ENCODE measurements around the gene GOLGB1.
A peak's percentile ranks its signal among the peaks of the same experiment; 100 is the strongest.
"Not testable (repeated sequence)": the region's sequence is repeated elsewhere in the genome, so short reads cannot be mapped to it uniquely, and the experiment has no call there.

GOLGB1 gene, protein sequence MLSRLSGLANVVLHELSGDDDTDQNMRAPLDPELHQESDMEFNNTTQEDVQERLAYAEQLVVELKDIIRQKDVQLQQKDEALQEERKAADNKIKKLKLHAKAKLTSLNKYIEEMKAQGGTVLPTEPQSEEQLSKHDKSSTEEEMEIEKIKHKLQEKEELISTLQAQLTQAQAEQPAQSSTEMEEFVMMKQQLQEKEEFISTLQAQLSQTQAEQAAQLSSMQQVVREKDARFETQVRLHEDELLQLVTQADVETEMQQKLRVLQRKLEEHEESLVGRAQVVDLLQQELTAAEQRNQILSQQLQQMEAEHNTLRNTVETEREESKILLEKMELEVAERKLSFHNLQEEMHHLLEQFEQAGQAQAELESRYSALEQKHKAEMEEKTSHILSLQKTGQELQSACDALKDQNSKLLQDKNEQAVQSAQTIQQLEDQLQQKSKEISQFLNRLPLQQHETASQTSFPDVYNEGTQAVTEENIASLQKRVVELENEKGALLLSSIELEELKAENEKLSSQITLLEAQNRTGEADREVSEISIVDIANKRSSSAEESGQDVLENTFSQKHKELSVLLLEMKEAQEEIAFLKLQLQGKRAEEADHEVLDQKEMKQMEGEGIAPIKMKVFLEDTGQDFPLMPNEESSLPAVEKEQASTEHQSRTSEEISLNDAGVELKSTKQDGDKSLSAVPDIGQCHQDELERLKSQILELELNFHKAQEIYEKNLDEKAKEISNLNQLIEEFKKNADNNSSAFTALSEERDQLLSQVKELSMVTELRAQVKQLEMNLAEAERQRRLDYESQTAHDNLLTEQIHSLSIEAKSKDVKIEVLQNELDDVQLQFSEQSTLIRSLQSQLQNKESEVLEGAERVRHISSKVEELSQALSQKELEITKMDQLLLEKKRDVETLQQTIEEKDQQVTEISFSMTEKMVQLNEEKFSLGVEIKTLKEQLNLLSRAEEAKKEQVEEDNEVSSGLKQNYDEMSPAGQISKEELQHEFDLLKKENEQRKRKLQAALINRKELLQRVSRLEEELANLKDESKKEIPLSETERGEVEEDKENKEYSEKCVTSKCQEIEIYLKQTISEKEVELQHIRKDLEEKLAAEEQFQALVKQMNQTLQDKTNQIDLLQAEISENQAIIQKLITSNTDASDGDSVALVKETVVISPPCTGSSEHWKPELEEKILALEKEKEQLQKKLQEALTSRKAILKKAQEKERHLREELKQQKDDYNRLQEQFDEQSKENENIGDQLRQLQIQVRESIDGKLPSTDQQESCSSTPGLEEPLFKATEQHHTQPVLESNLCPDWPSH (N-terminal part only)

GRCh38 chr3:121749276-121750086 lies at the start of gene GOLGB1:
Gene GOLGB1 (minus strand): TSS chr3:121749741. CDS start chr3:121730971, 18,770 bp downstream.
- Histone ChIP-seq H3K9ac (ENCODE audit: low read length) (peak within 1 kb of the TSS; percentile 83), H3K27ac (ENCODE audit: low read depth, low read length) (peak within 1 kb of the TSS; percentile 82), H3K4me3 (ENCODE audit: low read length) (peak within 1 kb of the TSS; percentile 85), H3K4me1 (ENCODE audit: control insufficient read depth, insufficient read depth, low read length) (peaks cover 7% of the 10 kb centered on the region), H3K36me3 (ENCODE audit: control insufficient read depth, insufficient read depth, low read length) (peaks cover 3% of the 10 kb centered on the region), H3K27me3 (ENCODE audit: control insufficient read depth, insufficient read depth, low read length) (no peaks in the 10 kb centered on the region)

DNA sequence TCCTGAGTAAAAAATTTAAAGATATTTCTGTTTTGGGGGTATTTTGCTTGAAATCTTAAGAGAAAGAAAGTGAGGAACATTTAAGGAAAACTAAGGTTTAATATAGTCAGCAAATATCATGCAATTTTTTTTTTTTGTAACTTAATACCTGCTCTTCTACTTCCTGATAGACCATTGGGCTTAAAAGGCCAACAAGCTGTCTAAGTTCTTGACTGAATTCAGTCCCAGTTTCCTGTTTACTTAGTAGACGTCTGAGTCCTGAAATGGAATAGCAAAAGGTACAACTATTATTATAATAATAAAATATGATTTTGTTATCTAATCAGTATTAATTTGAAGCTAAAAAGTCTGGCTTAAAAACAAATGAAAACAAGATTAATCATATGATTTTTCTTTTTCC lies 47.4 kb upstream of the GOLGB1 start:
- Histone ChIP-seq H3K4me3 (ENCODE audit: low read length) (no peak overlapping the region), H3K27me3 (ENCODE audit: control insufficient read depth, insufficient read depth, low read length) (no peaks in the 10 kb centered on the region), H3K27ac (ENCODE audit: low read depth, low read length) (no peak overlapping the region), H3K36me3 (ENCODE audit: control insufficient read depth, insufficient read depth, low read length) (no peaks in the 10 kb centered on the region), H3K4me1 (ENCODE audit: control insufficient read depth, insufficient read depth, low read length) (no peaks in the 10 kb centered on the region), H3K9ac (ENCODE audit: low read length) (no peak overlapping the region)

DNA sequence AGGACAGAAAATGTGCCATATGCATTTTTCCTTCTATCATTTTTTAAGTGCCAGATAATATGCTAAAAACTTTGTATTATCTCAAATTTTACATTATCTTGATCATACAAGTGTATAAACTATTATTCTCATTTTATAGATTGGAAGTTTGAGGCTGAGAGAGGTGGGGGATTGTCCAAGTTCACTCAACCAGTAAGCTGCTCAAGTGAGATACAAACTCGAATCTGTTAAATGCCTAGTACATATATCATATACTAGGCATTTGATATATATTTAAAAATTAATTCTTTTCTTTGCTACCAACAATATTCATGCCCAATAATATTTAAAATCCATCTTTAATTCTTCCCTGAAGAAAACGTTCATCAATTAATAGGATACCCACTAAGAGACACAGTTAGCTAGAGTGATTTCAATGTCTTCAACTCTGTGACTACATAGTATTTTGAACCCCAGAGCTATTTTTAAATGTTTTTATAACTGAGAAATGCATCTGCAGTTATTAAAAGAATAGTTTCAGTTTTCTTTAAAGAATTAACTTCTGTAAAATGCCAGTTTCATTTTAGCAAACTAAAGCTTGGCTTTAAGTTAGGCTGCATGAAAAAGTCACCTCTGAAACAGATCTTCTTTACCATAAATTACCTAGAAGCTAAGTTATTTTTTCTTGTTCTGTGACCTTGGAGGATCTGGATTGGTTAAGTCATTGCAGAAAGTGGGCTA lies 44.9 kb upstream of the GOLGB1 start:
- Histone ChIP-seq H3K36me3 (ENCODE audit: control insufficient read depth, insufficient read depth, low read length) (no peaks in the 10 kb centered on the region), H3K27ac (ENCODE audit: low read depth, low read length) (no peak overlapping the region), H3K4me1 (ENCODE audit: control insufficient read depth, insufficient read depth, low read length) (no peaks in the 10 kb centered on the region)

DNA sequence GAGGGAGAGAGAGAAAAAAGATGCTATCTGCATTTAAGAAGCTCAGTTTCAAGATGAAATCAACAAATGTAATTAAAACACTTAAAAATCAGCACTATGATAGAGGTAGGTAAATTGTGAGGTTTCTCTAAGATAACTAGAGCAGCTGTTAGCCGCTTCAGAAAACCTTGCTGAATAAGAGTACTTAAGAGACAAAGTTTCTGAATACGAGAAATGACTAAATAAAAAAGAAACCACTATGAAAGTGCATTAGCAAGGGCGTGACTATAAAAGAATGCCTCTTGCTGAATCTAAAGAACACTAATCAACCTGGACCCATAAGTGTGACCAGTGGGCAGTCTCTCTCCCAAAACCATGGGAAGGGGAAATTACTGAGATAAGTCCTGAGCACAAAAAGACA lies 43.5 kb upstream of the GOLGB1 start:
- no peaks in the 10 kb centered on the region for H3K4me1 ChIP-seq (ENCODE audit: control insufficient read depth, insufficient read depth, low read length)
- H3K27me3 ChIP-seq (ENCODE audit: control insufficient read depth, insufficient read depth, low read length): no peaks in the 10 kb centered on the region
- peaks cover 5% of the 10 kb centered on the region for H3K36me3 ChIP-seq (ENCODE audit: control insufficient read depth, insufficient read depth, low read length)
- no peak overlapping the region for H3K9ac ChIP-seq (ENCODE audit: low read length)
- no peak overlapping the region for H3K4me3 ChIP-seq (ENCODE audit: low read length)
- H3K27ac ChIP-seq (ENCODE audit: low read depth, low read length): no peak overlapping the region

More for the DNA sequence above, 44.9 kb upstream of the GOLGB1 start:
- H3K9ac ChIP-seq (ENCODE audit: low read length): no peak overlapping the region
- no peak overlapping the region for H3K4me3 ChIP-seq (ENCODE audit: low read length)
- no peaks in the 10 kb centered on the region for H3K27me3 ChIP-seq (ENCODE audit: control insufficient read depth, insufficient read depth, low read length)

GRCh38 chr3:121786485-121786884 lies 36.9 kb upstream of the GOLGB1 start:
- Histone ChIP-seq H3K4me1 (ENCODE audit: control insufficient read depth, insufficient read depth, low read length) (no peaks in the 10 kb centered on the region), H3K27ac (ENCODE audit: low read depth, low read length) (no peak overlapping the region), H3K4me3 (ENCODE audit: low read length) (no peak overlapping the region), H3K27me3 (ENCODE audit: control insufficient read depth, insufficient read depth, low read length) (no peaks in the 10 kb centered on the region), H3K9ac (ENCODE audit: low read length) (no peak overlapping the region), H3K36me3 (ENCODE audit: control insufficient read depth, insufficient read depth, low read length) (peaks cover 8% of the 10 kb centered on the region)

DNA sequence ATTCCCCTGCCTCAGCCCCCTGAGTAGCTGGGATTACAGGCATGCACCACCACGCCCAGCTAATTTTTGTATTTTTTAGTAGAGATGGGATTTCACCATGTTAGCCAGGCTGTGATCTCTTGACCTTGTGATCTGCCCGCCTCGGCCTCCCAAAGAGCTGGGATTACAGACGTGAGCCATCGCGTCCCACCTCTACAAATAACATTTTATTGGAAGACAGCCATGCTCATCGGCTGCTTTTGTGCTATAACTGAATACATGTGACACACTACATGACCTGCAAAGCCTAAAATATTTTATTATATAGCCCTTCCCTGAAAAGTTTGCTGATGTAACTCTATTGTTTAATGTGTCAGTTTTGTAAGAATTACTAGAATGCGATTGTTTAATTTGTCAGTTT lies 33.2 kb upstream of the GOLGB1 start:
- peaks cover 13% of the 10 kb centered on the region for H3K36me3 ChIP-seq (ENCODE audit: control insufficient read depth, insufficient read depth, low read length)
- H3K9ac ChIP-seq (ENCODE audit: low read length); H3K4me1 ChIP-seq (ENCODE audit: control insufficient read depth, insufficient read depth, low read length); H3K27ac ChIP-seq (ENCODE audit: low read depth, low read length); H3K4me3 ChIP-seq (ENCODE audit: low read length); H3K27me3 ChIP-seq (ENCODE audit: control insufficient read depth, insufficient read depth, low read length): not testable (repeated sequence)

- Histone ChIP-seq H3K36me3 (ENCODE audit: control insufficient read depth, insufficient read depth, low read length) (peaks cover 13% of the 10 kb centered on the region), H3K9ac (ENCODE audit: low read length) (no peak overlapping the region), H3K27ac (ENCODE audit: low read depth, low read length) (no peak overlapping the region), H3K4me3 (ENCODE audit: low read length) (no peak overlapping the region), H3K27me3 (ENCODE audit: control insufficient read depth, insufficient read depth, low read length) (no peaks in the 10 kb centered on the region), H3K4me1 (ENCODE audit: control insufficient read depth, insufficient read depth, low read length) (no peaks in the 10 kb centered on the region)
Observed at GRCh38 chr3:121781611-121782010, 32.1 kb upstream of the GOLGB1 start.

GRCh38 chr3:121775095-121775494 lies 25.6 kb upstream of the GOLGB1 start:
- H3K36me3 ChIP-seq (ENCODE audit: control insufficient read depth, insufficient read depth, low read length): peaks cover 16% of the 10 kb centered on the region
- not testable (repeated sequence) for H3K4me1 ChIP-seq (ENCODE audit: control insufficient read depth, insufficient read depth, low read length); H3K4me3 ChIP-seq (ENCODE audit: low read length); H3K9ac ChIP-seq (ENCODE audit: low read length); H3K27me3 ChIP-seq (ENCODE audit: control insufficient read depth, insufficient read depth, low read length); H3K27ac ChIP-seq (ENCODE audit: low read depth, low read length)

DNA sequence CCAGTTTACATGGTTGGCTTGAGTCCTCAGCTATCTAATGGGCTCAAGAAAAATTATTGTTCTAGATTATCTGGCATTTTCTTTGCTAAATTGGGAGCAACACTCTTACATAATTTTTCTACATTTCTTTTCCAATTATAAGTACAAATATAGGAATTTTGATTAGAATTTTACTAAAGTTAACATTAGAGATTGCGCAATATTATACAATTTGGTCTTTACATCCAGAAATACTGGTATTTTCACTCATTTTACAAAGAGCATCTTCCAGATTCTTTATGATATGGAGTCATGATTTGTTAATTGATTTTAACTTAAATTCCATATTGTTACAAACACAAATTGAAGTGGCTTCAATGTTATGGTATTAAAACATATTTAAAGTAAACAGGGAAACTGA lies 19.7 kb upstream of the GOLGB1 start:
- no peak overlapping the region for H3K9ac ChIP-seq (ENCODE audit: low read length)
- no peaks in the 10 kb centered on the region for H3K4me1 ChIP-seq (ENCODE audit: control insufficient read depth, insufficient read depth, low read length)
- H3K36me3 ChIP-seq (ENCODE audit: control insufficient read depth, insufficient read depth, low read length): peaks cover 12% of the 10 kb centered on the region
- H3K27ac ChIP-seq (ENCODE audit: low read depth, low read length): no peak overlapping the region
- H3K27me3 ChIP-seq (ENCODE audit: control insufficient read depth, insufficient read depth, low read length): no peaks in the 10 kb centered on the region
- no peak overlapping the region for H3K4me3 ChIP-seq (ENCODE audit: low read length)

- Histone ChIP-seq H3K4me3 (ENCODE audit: low read length) (no peak overlapping the region), H3K36me3 (ENCODE audit: control insufficient read depth, insufficient read depth, low read length) (peaks cover 10% of the 10 kb centered on the region), H3K27ac (ENCODE audit: low read depth, low read length) (no peak overlapping the region), H3K27me3 (ENCODE audit: control insufficient read depth, insufficient read depth, low read length) (no peaks in the 10 kb centered on the region), H3K4me1 (ENCODE audit: control insufficient read depth, insufficient read depth, low read length) (no peaks in the 10 kb centered on the region), H3K9ac (ENCODE audit: low read length) (no peak overlapping the region)
Observed at GRCh38 chr3:121768452-121768851, 18.9 kb upstream of the GOLGB1 start.

DNA sequence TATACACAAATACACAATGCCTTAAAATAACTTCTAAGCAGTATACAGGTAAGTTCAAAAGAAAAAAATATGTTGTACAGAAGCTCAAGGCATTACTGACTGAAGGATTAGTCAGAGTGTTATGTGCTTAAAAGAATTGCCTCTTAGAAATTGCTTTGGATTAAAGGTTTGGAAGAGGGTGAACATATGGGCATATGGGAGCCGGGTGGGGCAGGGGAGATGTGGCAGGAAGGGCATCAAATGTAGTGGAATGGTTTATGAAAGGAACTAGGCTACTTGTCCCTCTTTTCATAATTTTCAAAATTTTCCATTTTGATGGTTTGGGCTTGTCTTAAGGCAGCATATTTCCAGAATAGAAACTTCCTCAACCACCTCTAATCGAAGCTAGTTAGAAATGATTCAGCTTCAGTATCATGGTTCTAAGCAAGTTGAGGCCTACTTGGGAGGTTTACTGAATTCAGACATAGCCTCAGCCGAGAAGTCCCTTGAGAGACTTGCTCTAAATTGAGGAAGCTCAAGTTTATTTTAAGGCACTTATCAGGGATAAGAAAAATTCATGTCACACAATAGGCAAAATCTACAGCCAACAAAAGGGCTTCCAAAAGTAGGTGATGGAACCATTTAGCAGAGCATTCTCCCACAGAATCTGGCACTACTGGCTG lies 10.1 kb upstream of the GOLGB1 start:
- Histone ChIP-seq H3K36me3 (ENCODE audit: control insufficient read depth, insufficient read depth, low read length) (no peaks in the 10 kb centered on the region), H3K4me1 (ENCODE audit: control insufficient read depth, insufficient read depth, low read length) (no peaks in the 10 kb centered on the region), H3K4me3 (ENCODE audit: low read length) (no peak overlapping the region), H3K9ac (ENCODE audit: low read length) (no peak overlapping the region), H3K27ac (ENCODE audit: low read depth, low read length) (no peak overlapping the region), H3K27me3 (ENCODE audit: control insufficient read depth, insufficient read depth, low read length) (no peaks in the 10 kb centered on the region)
